Caki2 (cell line): ENCODE measurements around the gene KMT5B. TPM values are rescaled to one million over a fixed set of nuclear protein-coding genes. Genes with fewer than 3 reads are reported as not detected.

ENCODE experiments used
- DNase-seq: peaks from one replicate; pipeline ENCODE4 v3.0.0-alpha.2; 2015; ENCODE audit warnings: low read depth
- in situ Hi-C: cut with HindIII; loops from 2 replicates; pipeline ENCODE4 v1.10.0; 2016; ENCODE audit warnings: low sequenced_read_pairs, low pct_unique_long_range_greater_than_20kb, mixed read lengths
- total RNA-seq: library from RNA; depleted of rRNA; stranded (reverse); fragments of >200 nt; shearing (Covaris generic); gene quantifications from 2 replicates; pipeline ENCODE4 v1.2.3, GENCODE V29; 2014; ENCODE audit warnings: low replicate concordance

Gene KMT5B
- total RNA-seq, 1 experiment from 2014 or later, result 2.2 TPM

DNA sequence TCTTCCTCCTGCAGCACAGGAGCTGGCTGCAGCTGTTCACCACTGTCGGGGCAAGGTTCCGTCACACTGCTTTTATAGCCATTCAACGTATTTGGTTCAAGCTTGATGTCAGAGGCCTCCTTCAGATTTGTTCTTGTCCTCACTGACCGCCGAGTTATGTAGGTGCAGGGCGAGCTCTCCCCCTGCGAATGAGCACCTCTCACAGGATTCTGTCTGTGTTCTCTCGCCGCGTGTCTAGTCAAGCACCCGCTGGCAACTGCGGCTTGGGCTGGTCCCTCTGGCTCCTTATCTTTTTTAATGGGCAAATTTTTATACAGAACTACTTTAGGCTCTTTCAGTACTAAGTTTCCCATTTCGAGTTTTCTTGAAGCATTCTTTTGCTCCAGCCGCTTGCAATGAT lies 54.5 kb downstream of the KMT5B start:
- no peak for DNase-seq
- in situ Hi-C loops, result no loop called here

DNA sequence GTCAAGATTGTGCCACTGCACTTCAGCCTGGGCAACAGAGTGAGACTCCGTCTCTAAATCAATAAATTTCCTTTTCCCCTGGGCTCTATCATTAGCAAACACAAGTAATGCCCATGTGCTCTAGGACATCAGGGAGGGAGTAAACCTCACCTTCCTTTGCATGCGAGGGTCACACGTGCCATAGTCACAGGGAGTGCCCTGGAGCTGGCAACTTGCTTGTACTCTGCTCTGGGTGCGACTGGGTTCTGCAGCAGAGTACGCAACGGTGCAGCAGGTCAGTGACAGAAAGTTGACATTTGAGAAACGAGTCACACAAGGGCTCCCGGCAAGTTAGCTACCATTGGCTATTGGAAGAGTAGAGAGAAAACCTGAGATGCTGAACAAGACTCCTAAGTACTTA lies 59.4 kb downstream of the KMT5B start:
- in situ Hi-C loops, result no loop called here
- no peak for DNase-seq

DNA sequence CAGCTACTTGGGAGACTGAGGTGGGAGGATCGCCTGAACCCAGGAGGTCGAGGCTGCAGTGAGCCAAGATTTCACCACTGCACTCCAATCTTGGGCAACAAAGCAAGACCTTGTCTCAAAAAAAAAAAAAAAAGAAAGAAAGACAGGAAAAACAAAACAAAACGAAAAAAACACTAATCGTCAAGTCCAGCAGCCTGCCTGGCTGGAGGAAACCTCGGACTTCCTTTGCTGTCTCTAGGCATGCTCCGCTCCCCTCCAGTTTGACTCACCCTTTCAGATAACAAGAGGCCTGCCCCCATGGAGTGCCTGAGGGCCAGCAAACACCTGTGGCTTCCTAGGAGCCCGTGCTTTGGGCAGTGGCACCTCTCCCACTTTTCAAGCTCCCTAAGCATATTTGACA lies 63.1 kb downstream of the KMT5B start:
- in situ Hi-C loops, result no loop called here
- DNase-seq, result no peak

DNA sequence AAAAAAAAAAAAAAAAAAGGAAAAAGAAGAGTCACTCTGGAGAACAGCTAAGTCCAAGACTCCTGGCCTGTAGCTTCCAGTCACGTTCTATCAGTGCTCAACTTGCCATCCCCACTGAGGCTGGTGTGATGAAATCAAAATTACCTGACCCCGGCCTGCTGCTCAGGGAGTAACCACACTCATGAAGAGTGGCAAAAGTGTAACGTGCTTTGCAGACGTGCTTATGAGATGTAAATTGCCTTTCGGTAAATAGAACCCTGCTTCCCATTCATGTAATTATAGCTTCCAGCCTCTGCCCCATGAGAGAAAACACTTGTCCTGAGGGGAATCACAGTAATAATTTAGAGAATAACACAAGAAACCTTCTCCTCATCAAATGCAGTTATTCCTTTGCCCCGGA lies 63.7 kb downstream of the KMT5B start:
- no peak for DNase-seq
- in situ Hi-C loops, result no loop called here

DNA sequence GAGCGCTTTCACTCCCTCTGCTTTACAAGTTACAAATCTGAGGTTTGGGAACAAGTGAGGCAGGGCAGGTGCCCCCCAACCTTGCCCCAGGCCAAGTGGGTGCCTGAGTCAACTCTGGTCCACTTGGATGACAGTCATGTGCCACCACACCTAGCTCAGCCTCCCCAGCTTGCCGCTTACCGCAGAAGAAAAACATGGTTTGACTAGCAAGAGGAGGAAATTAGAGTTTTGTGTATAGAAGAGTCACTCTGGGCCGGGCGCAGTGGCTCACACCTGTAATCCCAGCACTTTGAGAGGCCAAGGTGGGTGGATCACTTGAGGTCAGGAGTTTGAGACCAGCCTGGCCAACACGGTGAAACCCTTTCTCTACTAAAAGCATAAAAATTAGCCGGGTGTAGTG lies 64.2 kb downstream of the KMT5B start:
- DNase-seq, result no peak
- in situ Hi-C loops, result no loop called here

DNA sequence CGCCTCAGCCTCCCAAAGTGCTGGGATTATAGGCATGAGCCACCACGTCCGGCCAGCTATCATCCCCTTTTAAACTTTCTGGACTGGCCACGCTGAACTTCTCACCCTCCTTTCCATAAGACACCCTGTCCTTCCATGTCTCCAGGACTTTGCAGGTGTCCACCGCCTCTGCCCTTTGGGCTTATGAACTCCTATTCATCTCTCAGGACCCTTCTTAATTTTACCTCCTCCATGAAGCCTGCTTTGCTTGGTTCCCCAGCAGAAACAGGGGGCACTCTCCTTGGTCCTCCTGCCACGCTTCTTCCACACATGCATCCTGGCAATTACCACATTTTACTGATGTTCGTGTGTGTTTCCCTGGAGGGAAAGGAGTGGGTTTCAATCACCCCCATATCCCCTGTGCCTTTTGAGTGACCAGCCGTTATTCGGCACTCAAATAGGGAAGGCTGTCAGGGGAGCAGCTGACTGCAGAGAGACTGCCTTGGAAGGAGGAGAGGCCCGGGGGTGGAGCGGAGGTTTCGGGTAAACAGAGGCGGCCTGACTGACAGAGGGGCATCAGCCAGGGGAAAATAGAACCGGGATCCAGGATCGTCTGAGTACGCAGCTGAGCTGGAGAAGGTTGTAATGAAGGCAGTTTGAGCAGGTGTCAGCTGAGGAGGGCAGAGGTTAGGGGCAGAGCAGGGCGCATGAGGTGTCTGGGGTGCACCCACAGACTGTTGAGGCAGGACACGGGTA lies 64.9 kb downstream of the KMT5B start:
- DNase-seq, result no peak
- in situ Hi-C loops, result no loop called here

DNA sequence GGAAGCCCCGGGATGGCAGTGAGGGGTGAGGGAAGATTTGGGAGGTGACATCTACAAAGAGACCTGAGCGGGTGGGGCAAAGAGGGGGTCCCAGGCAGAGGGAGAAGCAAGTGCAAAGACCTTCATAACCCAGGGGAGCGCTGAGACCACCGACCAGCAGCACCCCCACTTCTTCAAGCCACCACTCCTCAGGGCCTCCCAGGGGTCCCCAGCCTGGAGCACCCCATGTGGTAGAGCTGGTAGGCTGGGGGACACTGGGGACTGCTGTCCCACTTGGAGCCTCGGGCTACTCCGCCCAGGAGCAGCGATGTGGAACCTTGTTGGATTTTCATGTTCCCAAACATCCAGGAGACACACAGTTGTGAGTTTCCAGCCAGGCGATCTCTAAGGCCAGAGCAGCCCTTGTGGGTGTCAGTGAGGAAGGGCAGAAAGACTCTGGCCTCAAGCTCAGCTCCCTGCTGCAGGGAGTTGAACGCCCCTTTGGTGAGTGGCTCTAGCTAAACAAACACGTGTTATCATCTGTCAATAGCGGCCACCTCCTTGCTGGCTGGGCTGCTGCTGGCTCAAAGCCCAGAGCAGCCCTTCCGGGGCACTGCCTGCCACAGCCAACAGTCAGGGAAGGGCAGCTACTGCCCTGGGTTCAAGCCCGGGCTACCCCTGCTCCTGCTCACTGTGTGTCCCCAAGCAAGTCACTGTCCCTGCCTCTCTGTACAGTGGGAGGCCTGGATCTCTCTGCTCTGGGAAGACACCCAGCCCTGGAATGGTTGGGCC lies 66.2 kb downstream of the KMT5B start:
- in situ Hi-C loops, result no loop called here
- DNase-seq, result peak; percentile 78

DNA sequence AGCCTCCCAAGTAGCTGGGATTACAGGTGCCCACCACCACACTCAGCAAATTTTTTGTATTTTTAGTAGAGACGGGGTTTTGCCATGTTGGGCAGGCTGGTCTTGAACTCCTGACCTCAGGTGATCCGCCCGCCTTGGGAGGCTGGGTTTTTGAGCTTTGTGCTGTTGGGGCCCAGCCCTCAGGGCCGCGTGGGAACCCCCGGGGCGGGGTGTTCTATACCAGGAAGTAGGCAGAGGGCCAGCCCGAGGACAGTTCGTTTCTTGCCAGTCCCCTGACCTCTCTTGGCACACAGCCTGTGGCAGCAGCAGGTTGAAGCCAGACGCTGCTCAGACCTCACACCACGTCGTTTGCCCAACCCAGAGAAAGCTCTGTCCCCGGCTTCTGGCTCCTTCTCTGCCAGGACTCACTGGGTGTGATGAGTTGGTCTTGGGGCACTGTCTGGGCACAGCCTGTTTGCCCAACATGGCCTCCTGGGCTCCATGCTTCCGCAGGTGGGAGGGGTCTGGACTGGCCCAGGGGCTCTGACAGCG lies 67.0 kb downstream of the KMT5B start:
- in situ Hi-C loops, result no loop called here
- DNase-seq, result peak; percentile 74

DNA sequence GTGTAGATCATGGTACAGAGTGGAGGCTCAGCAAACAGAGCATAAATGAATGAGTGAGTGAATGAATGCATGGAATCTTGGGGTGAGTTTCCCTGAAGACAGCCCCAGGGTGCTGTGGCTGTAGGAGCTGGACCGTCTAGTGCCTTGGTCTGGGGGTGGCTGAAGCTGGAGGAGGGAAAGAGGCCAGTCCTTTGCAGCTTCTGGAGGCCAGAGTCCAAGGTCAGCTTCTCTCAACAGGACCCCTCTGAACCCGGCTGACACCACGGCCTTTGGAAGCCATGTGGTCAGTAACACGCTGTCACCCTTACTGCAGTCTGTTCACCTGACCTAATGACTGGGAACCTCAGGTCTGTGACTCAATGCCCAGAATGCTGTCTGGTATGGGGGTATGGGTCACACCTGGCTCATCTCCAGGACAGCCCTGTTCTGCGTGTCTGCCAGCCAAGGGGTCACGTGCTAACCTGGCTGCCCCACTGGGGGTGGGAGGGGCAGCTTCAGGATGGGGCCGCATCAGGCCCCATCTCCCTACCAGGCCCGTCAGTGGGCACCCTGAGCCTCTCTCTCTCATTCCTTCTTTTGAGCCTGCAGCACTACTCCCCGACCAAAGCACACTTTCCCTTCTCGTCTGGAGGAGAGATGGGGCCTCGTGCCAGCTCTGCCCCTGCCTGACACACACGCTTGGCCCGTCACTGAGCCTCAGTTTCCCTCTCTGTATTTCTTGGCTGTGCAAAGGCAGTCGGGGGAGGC lies 67.8 kb downstream of the KMT5B start:
- in situ Hi-C loops, result no loop called here
- peak; percentile 34 for DNase-seq

DNA sequence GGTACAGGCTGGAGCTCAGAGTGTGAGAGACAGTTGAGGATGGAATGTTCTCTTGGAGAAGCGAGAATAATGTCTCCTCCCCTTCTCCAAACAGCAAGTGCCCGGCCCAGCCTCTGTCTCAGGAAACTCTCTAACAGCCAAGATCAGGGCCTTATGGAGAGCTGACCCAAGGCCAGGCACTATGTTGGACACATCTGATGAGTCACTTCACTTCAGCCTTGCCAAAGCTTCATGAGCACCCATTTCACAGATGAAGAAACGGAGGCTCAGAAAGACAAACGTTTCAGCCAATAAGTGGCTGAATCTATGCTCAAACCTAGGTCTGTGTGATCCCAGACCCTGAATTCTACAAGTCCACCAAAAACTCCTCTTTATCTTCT lies 69.8 kb downstream of the KMT5B start:
- in situ Hi-C loops, result no loop called here

DNA sequence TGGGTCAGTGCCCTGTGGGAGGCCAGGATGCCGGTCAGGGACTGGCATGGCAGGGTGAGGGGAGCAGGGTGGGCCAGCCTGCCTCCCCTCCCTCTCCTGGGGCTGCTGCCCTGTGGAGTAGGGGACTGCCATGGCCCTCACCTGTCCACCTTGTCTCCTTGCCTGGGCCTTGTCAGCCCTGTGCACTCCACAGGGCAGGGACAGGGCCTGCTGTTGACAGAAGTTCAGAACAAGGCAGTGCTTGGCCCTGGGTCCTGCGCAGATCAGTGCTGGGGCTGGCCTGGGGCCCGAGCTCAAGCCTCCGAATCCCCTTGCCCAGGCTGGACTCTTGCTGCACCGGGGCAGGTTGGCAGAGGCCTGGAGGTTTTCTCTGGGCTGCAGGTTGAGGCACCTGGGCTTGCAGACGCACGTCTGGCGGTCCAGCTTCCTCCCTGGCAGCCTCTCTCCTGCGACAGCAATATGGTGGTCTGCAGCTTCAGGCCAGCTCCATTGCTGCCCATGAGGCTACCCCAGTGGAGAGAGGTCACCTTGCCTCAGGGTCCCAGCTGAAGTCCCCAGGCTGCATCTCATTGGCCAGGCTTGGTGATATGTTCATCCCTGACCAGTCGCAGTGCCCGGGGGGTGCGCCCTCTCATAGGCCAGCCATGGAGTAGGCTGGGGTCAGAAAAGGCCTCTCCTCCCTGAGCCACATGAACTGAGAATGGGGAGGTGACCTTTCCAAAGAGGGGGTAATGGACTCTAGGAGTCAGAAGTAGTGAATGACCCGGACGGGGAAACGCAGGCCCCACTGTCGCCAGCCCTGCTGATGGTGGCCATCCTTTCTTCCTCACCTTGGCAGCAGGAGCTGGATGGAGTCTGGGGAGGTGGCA lies 70.4 kb downstream of the KMT5B start:
- in situ Hi-C loops, result no loop called here
- DNase-seq, result no peak

More for the DNA sequence above, 69.8 kb downstream of the KMT5B start:
- no peak for DNase-seq

DNA sequence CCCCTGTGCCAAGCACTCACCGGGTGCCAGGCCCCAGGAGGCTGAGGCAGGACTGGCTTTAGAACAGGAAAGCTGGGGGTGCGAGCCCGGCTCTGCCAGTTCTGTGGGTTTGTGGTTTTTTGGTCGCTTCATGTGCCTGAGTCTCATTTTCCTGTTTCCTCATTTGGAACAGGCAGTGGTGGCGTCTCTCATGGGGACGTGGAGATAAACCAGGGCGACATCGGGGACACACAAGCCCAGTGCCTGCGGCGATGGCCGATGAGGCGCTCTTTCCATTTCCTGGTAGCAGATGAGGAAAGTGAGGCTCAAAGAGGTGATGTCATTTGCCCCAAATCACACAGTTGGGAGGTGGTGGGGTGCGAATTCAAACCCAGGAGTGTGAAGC lies 71.1 kb downstream of the KMT5B start:
- DNase-seq, result no peak
- in situ Hi-C loops, result no loop called here

DNA sequence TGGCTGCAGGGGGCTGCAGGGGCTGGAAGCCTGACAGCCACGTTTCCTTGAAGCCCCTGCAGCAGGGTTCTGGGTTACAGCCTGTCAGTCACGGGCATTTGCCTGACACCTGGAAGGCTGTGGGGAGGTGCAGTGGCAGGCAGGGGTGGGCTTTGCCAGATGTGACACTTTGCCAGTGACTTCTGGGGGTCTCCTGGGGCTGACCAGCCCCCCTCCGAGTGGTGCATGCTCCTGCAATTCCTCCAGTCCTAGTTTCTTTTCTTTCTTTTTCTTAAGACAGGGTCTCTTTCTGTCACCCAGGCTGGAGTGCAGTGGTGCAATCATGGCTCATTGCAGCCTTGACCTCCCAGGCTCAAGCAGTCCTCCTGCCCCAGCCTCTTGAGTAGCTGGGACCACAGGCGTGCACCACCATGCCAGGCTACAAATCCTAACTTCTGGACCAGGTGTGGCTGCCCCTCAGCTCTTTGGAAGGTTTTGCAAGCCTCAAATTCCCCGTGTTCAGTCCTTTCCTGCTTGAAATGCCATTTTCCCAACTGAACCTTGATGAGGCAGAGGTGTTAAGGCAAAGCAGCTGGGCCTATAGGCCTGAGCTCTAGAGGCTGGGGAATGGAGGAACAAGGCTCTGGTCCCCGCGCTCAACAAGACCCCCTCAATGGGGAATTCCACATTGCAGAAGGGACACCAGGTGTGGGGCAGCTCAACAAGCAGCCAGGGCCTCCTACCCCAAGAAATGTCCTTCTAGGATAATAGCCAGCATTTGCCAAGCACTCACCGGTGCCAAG lies 71.7 kb downstream of the KMT5B start:
- no peak for DNase-seq
- in situ Hi-C loops, result no loop called here

DNA sequence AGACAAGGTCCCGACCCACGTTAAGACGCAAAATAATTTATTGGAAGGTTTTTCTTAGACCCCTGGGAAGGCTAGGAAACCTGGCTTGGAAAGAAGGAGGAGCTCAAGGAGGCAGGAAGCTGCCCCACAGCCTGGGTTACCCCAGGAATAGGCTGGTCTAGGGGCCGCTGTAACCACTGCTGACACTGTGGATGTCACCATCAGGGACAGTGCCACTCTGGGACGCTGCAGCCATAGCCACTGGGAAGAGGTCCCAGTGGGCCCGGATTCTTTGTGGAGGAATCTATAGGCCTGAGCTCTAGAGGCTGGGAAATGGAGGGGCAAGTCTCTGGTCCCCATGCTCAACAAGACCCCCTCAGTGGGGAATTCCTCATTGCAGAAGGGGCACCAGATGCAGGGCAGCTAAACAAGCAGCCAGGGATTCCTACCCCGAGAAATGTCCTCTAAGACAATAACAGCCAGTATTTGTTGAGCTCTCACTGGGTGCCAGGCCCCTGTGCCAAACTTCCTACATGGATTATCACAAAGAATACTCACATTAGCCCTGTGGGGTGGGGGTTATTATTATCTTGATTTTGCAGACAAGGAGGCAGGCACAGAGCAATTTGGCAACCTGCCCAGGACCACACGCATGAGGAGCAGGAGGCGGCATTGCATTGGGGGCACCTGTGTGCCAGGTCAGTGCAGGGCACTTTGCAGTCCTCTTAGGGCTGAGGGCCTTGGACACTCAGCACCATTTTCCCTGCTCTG lies 72.4 kb downstream of the KMT5B start:
- in situ Hi-C loops, result no loop called here
- no peak for DNase-seq

DNA sequence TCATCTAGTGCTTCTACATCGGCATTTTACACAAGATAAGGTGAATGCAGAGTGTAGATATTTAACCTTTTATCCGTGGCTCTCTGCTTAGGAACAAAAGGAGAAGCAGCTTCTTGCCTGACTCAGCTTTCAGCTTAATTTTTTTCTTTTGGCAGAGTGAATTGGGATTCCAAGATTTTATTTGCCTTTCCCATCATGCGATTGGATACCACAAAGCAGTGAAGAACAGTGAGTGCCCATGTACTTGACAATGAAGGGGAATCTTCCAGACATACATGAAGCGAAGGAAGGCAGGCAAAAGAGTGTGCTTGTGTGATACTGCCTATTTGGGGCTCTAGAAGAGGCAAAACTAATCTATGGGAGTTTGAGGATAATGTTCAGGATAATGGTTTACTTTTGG lies 74.9 kb downstream of the KMT5B start:
- in situ Hi-C loops, result no loop called here

DNA sequence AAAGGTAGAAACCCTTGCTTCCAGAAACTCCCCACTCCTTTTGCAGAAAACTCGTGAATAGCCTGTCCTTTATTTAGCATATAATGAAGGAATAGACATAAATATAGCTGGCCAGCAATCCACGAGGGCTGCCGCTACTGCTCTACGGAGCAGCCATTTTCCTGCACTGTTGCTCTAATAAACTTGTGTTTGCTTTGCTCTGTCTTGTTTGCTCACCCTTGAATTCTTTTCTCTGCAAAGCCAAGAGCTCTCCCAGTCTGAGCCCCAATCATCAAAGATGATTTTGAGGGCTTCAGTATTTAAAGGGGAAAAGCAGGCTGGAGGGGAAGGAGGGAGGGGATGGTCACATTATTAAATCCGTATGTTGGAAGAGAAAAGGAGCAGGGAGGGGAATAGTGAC lies 75.3 kb downstream of the KMT5B start:
- in situ Hi-C loops, result no loop called here
- no peak for DNase-seq

More for the DNA sequence above, 74.9 kb downstream of the KMT5B start:
- DNase-seq, result no peak

DNA sequence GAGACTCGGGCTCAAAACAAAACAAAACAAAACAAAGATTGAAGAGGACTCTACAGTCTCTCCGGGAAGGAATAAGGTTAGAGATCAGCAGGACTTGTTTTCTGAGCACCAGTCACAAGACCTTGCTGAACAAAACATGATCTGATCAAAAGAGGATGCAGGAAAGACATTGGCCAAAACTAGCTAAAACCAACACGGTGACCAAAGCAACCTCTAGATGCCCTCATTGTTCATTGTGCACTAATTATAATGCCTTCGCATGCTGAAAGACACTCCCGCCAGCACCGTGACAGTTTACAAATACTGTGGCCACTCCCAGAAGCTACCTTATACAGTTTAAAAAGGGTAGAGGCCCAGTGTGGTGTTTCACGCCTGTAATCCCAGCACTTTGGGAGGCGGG lies 76.2 kb downstream of the KMT5B start:
- in situ Hi-C loops, result no loop called here
- DNase-seq, result no peak
